ENCODE data around the gene KDF1.
A peak's percentile ranks its signal among the peaks of the same experiment; 100 is the strongest.
"Not testable (repeated sequence)": the region's sequence is repeated elsewhere in the genome, so short reads cannot be mapped to it uniquely, and the experiment has no call there.

The KDF1 gene

DNA sequence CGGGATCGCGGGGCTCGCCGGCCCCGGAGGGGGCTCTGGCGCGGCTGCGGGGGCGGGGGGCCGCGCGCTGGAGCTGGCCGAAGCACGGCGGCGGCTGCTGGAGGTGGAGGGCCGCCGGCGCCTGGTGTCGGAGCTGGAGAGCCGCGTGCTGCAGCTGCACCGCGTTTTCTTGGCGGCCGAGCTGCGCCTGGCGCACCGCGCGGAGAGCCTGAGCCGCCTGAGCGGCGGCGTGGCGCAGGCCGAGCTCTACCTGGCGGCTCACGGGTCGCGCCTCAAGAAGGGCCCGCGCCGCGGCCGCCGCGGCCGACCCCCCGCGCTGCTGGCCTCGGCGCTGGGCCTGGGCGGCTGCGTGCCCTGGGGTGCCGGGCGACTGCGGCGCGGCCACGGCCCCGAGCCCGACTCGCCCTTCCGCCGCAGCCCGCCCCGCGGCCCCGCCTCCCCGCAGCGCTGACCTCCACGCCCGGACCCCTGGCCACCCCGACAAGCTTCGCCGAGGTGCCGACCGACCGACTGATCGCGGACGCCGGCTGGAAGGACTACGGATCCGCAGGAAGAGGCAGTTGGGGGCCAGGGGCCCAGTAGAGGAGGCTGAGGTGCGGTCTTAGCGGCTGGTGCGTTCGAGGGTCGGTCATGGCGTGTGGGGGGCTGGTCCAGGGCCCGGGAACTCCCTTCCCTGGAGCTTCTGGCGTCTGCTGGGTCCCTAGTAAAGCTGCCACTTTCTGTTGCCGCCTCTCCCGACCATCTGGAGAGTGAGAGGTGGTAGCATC is 33.9 kb upstream of the KDF1 start:
- peak in 1 of 2 donors; percentile 20 for DNase-seq

DNA sequence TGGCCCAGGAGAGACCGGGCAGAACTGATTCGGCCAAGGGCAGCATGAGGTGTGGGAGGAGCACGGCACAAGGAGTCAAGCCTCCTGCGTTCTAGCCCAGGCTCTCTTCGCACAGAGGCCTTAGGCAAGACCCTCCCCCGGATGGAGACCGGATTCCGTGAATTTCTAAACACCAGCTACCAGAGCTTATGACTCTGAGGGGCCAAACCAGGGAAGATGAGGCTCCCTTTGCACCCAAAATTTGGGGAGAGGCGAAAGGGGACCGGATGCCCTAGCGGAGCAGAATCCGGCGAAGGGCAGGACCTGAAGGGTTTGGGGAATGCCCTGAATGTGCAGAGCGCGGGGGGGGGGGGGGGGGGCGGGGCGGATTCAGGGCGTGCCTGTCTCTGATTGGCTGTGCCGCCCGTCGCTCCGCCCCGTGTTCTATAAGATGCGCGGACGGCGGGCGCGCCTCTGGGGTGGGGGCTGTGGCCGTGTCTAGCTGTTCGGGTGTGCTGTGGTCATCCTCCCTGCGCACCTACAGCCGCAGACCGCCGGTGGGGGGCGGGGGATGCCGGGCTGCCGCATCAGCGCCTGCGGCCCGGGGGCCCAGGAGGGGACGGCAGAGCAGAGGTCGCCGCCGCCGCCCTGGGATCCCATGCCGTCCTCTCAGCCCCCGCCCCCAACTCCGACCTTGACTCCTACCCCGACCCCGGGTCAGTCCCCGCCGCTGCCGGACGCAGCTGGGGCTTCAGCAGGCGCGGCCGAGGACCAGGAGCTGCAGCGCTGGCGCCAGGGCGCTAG is 33.2 kb upstream of the KDF1 start, which contains the start of gene TRNP1:
Gene TRNP1 (plus strand): TSS at position 456 of the 783 bp plus-strand sequence. CDS start 95 bp downstream, at position 551.
- DNase-seq, result peak; percentile 75 to 77

DNA sequence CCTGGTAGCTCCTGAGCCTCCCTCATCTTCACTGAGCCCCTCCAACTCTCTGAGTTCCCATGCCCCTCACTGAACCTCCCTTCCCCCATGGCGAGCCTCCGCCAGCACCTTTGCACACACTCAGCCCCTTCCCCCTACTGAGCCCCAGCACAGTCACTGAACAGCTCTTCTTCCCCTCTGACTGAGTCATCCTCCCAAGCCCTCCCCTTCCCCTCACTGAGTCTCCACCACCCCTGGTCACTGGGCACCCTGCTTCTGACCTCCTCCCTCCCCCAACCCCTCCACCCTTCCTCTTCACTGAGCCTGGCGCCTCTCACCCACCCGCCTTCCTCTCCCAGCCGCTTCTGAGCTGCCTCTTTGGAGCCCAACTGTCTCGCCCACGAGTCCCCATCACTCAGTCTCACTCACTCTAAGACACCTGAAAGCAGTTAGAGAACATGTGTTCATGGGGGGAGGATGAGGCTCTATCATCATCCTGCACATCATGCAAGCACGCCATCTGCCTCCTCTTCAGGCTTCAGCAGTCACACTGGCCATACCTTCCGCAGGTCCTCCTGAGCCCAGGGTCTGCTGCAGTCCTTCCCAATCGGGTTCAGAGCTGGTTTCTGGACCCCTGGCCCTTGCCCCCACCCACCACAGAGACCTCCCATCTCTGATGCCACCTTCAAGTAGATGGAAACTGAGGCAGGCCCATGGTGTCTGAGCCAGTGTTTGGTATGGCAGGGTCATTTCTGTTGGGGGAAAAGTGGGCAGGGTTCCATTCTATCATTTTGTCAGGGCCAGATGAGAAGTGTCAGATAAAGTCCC is 31.2 kb upstream of the KDF1 start:
- DNase-seq, result peak in 1 of 2 donors; percentile 54

DNA sequence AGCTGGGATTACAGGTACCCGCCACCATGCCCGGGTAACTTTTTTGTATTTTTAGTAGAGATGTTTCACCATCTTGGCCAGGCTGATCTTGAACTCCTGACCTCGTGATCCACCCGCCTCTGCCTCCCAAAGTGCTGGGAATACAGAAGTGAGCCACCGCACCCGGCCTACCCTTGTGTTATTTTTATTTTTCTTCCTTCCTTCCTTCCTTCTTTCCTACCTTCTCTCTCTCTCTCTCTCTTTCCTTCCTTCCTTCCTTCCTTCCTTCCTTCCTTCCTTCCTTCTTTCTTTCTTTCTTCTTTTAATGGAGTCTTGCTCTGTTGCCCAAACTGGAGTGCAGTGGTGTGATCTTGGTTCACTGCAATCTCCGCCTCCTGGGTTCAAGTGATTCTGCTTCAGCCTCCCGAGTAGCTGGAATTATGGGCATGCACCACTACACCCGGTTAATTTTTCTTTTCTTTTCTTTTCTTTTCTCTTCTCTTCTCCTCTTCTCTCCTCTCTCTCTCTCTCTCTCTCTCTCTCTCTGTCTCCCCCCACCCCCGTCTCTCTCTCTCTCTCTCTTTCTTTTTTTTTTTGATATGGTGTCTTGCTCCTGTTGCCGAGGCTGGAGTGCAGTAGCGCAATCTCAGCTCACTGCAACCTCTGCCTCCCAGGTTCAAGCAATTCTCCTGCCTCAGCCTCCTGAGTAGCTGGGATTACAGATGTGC is 29.3 kb upstream of the KDF1 start:
- not testable (repeated sequence) for DNase-seq

DNA sequence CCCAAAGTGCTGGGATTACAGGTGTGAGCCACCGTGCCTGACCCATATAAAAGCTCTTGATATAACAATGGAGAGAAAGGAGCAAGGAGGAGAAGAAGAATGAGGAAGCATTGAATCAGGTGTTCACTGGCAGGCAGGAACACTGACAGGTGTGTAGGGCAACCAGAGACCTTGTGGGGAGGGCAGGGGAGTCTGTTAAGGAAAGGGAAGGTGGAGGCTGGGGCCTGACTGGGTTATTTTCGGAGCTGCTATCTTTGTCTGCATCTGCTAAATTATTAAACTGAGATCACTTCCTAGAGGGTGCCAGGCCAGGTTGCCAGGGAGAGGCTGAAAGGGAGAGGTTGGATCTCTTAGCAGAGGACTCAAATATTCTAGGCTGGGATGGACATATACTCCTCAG is 26.4 kb upstream of the KDF1 start:
- no peak for DNase-seq

DNA sequence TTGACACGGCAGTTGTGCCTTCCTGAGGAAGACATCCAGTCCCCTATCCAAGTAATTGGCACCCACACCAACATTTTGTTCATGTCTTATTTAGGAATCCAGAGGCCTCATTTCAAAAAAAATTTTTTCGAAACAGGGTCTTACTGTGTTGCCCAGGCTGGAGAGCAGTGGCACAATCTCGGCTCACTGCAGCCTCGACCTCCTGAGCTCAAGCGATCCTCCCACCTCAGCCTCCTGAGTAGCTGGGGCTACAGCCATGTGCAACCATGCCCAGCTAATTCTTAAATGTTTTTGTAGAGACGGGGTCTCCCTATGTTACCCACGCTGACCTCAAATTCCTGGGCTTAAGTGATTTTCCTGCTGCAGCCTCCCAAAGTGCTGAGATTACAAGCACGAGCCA is 24.0 kb upstream of the KDF1 start:
- no peak for DNase-seq

DNA sequence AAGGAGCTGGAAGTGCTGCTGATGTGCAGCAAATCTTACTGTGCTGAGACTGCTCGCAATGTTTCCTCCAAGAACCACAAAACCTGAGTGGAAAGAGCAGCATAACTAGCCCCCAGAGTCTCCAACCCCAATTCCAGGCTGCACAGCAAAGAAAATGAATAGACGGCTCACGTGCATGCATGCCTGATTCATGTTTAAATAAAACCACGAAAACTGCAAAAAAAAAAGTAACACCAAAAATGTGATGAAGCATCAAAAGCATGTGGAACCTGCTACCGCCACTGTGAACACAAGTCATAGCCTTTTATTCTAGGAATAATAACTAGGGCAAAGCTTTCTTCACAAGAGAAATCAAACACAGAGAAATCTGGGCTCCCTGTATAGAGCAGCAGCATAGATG is 23.6 kb upstream of the KDF1 start:
- no peak for DNase-seq

DNA sequence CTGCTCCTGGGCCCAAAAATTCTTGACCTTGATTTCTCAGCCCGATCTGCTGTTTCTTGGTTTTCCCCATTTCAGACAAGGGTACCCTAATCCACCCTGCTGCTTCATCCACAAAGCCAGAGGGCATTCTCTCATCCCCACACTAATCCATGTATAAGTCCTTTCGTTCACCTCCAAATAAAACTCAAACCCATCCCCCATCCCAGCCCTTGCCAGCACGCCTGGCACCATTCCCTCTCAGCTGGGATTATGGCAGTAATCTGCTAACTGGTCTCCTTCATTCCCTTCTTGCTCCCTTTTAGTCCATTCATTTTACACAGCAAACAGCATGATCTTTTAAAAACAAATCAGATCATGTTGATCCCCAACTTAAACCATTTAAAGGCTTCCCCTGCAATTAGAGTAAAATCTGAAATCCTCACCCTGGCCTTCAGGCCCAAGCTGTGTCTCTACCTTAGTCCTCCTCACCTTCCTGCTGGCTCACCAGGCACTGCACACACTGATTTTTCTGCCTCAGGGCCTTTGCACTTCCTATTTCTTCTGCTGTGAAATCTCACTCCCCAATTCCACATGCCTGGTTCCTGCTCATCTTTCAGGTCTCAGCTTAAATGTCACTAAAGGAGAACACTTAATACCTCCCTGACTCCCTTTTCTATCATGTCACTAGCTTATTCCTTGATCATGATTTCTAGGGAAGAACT is 21.0 kb upstream of the KDF1 start:
- DNase-seq, result no peak

DNA sequence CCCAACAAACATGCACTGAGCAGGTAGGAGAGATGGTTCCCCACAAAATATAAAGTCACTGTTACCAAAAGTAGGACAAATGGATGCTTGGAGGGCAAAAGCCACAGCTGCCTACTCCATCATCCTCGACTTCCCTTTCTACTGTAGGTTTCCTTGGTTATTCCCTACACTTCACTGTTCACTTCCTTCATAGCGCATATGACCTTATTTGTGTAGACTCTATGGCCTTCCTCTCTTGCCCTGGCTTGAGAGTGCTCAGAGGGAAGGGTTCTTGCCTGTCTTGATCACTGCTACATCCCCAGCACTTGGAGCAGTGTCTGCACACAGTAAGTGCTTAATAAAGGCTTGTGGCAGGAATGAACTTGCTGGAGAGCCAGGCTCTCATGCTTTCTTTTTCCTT is 18.6 kb upstream of the KDF1 start:
- DNase-seq, result no peak

DNA sequence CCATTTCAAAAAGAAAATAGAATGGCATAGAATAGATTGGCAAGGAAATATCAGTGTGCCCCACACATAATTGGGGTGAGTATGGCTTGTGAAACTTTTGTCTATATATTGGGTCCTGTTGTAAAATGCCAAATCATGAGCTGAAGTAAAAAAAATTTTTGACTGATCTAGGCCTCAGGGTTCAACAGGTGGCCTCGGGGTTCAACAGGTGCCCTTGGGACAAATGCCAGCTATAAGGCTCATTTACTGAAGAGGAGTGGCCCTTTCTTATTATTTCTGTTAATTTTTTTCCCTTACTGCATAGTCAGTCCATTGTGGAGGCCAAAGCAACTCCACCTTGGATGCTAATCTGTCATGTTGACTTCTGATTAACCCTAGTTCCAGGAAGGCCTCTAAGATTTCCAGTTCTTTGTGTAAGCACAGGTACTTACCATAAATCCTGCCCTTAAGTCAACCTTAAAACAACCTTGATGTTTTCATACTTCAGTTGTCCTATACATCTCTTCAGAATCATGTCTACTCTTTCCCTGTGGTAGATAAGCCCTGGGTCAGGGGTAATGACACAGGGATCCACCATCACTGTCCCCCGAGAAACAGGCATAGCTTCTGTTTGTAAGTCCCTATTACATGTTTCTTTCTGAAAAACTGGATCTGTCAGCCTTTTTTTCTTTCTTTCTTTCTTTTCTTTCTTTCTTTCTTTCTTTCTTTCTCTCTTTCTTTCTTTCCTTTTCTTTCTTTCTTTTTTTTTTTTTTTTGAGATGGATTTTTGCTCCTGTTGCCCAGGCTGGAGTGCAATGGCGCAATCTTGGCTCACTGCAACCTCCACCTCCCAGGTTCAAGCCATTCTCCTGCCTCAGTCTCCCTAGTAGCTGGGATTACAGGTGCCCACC is 16.6 kb upstream of the KDF1 start:
- DNase-seq, result no peak

DNA sequence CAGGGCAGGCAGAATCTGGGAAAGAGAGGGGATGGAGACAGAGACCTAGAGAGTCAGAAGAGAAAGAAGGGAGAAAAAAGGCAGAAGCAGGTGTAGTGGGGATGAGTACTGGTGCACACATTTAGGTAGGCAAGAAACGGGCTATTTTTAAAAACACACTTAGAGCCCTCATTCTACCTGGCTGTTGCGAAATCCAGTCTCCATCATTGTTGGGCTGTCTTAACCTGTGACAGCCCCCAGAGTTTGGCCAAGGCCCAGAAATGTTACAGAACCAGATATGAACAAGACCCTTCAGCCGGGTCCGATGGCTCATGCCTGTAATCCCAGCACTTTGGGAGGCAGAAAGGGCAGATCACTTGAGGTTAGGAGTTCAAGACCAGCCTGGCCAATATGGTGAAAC is 12.6 kb upstream of the KDF1 start:
- no peak for DNase-seq

DNA sequence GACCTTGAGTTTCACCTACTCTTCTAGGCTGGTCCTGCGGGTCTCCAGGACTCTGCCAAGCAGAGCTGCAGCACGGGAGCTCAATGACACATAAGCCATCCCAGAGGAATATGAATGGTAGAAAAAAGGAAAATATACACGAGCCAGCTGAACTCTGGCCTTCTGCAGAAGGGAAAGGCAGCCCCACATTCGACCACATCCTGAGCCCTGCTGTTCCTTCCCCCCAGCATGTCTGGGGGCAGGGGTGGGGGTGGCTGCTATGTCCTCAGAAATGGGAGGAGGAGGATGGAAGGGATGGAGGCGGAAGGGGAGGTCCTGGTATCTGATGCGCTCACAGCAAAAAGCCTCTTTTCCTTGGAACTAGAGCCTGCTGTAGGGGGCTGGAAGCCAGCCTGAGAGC is 12.1 kb upstream of the KDF1 start:
- DNase-seq, result no peak

DNA sequence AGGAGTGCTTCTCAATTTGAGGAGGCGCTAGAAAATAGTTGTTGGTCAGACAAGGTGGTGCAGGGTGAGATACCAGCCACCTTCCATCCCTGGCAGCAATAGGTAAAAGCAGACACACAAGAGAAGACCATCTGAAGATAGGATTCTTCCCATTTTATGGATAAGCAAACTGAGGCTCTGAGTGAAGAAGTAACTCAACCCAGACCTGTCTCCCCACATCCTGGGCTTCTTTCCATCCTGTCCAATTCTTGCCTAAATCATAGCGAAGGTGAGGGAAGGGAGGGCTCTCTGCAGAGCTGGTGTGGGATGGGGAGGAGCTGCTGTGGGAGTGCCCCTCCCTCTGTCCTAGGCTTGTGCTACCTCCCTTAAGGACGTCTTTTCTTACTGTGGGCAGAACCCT is 11.3 kb upstream of the KDF1 start:
- DNase-seq, result no peak

DNA sequence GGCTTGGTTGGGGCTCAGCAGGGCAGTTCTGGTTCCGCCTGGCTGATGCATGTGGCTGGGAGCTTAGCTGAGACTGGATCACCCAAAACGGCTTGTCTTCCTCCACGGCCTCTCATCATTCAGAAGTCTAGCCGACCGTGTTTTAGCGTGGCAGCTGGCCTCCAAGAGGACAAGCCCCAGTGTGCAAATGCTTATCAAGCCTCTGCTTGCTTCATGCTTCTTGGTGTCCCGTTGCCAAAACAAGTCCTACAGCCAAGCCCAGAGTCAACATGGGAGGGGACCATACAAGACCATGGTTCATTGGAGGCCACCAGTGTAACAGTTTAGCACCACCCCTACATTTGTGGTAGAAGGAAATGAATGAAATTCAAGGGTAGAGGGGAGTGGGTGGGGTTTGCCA is 10.5 kb upstream of the KDF1 start:
- no peak for DNase-seq

DNA sequence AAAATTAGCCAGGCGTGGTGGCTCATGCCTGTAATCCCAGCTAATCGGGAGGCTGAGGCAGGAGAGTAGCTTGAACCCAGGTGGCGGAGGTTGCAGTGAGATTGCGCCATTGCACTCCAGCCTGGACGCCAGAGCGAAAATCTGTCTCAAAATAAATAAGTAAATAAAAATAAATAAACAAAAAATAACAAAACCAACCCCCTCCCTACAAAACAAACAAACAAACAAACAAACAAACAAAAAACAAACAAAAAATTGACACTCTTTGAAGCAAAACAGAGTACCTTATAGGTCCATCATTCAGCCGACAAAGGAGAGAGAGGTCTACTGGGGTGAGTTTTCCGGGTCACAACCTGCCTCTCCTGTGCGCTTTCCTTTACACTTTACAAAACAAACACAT is 5.4 kb upstream of the KDF1 start:
- DNase-seq, result no peak

DNA sequence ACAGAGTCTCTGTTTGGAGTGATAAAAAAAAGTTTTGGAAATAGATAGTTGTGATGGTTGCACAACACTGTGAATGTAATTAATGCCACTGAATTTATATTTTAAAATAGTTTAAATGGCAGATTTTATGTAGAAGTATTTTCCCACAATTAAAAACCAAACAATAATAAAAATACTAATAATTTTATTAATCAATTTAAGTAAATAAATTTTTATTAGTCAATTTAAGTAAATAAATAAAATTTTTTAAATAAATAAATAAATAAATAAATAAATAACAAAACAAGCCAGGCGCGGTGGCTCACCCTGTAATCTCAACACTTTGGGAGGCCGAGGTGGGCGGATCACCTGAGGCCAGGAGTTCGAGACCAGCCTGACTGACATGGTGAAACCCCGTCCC is 4.9 kb upstream of the KDF1 start:
- no peak for DNase-seq

DNA sequence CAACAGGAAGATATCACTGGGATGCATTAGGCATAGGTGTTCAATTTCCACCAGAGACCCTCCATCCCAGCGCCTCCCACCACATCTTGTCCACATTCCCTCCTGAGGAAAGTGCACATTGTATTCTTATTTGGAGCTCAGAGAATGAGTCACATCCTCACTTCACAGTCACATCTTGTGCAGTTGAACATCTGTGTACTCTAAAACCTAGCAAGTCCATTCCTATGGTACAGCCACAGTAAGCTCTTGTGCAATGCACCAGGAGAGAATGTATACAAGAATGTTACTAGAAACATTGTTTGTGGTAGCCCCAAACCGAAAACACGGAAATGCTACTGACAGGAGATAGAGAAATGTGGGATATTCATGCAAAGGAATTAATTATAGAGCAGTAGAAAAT is 1.6 kb upstream of the KDF1 start:
- no peak for DNase-seq

DNA sequence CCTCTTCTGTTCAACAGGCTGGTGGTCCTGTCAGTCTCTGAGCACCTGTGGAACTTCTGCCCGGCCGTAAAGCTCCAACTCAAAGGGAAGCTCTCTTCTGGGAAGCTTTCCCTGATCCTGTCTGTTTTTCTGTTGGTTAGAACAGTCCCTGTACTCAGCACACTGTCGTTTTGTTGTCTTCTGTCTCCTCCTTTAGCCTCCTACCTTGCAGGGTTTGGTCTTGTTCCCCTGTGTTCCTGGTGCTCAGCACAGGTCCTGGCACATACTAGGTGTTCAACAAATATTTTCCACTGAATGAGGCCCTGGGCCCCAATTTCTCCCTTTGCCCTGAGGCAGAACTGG is 328 bp upstream of the KDF1 start:
- DNase-seq, result no peak

DNA sequence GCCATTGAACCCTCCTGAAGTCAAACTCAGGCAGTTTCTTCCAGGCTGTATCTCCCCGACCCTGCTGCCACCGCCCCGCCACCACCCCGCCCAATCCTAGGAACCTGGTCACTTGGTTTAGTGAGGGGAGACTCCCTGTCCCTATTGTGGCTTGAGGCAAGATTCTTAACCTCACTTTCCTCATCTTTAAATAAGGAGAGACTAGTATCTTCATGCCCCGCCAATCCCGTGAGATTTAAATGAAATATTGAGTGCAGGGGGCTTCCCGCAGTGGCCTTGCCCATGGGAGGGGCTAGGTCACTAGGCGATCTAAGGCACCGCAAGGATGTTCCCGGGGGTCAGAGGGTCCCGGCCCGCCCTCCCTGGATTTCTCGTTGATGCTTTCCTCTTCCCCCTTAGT is 998 bp downstream of the KDF1 start:
- DNase-seq, result no peak

DNA sequence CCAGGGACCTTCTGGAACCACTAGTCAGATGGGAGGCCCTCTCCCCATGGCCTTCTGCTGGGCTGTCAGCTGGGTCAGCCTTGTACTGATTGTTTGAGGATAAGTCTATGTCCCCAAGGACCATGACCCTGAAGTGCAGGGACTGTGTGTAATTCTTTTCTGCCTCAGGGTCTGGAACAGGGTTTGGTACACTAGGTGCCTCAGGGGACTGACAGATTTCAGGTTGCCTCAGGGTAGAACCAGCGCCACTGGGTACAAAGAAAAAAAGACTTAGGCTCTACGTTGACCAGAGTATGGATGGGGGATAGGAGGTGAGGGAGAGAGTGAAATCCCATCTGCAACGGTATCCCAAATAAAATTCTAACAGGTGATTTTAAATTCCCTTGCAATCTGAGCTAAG is 3.0 kb downstream of the KDF1 start:
- no peak for DNase-seq

DNA sequence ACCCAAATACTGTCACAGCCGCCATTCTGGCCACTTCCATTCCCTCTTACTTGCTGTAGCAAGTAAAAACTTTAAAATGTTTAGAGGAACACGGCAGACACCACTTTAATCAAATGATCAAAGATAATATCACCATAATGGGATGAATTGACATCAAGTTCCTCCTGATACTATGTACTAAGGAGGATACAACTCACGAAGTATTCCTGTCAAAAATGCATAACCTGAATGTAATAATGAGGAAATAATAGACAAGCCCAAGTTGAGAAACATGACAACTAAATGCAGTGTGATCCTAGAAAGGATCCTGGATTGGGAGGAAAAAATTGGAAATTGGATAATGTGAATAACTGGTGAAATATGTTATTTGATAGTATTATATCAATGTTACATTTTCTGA is 3.9 kb downstream of the KDF1 start:
- DNase-seq, result no peak
